OCI-LY1 (cell line): Measurements from ENCODE around the gene MYCBP.

Experiments
- H2AFZ ChIP-seq: fragments of 200-600 bp; sonication (generic), shearing (Covaris generic); 2 replicates; pipeline ENCODE4 v1.6.0; 2014; ENCODE audit warnings: antibody characterized with exemption, mild to moderate bottlenecking, low read length
- H3F3A ChIP-seq: fragments of 200-600 bp; sonication (generic), shearing (Covaris generic); 2 replicates; pipeline ENCODE4 v1.6.0; 2014; ENCODE audit warnings: mild to moderate bottlenecking, antibody characterized with exemption, low read length, moderate library complexity; ENCODE audit not compliant: insufficient read depth
- H3K27ac ChIP-seq: fragments of 200-600 bp; sonication (generic); 2 replicates; pipeline ENCODE4 v1.5.1; 2014; ENCODE audit warnings: low read length, mixed run types, mild to moderate bottlenecking, low read depth; ENCODE audit not compliant: poor library complexity, severe bottlenecking
- H3K27me3 ChIP-seq: fragments of 200-600 bp; sonication (generic); 2 replicates; pipeline ENCODE4 v1.6.0; 2014; ENCODE audit warnings: antibody characterized with exemption, mild to moderate bottlenecking, low read length, moderate library complexity; ENCODE audit not compliant: insufficient read depth
- H3K36me3 ChIP-seq: fragments of 200-600 bp; sonication (generic); 2 replicates; pipeline ENCODE4 v1.6.1; 2014; ENCODE audit warnings: mild to moderate bottlenecking, antibody characterized with exemption, low read length, moderate library complexity, mixed read lengths; ENCODE audit not compliant: insufficient read depth
- H3K4me1 ChIP-seq: fragments of 200-600 bp; sonication (generic); 2 replicates; pipeline ENCODE4 v1.5.1; 2014; ENCODE audit warnings: mild to moderate bottlenecking, low read length, moderate library complexity; ENCODE audit not compliant: insufficient read depth, severe bottlenecking
- H3K4me2 ChIP-seq: fragments of 200-600 bp; sonication (generic), shearing (Covaris generic); 2 replicates; pipeline ENCODE4 v1.6.1; 2014; ENCODE audit warnings: low read length
- H3K4me3 ChIP-seq: fragments of 200-600 bp; sonication (generic); 2 replicates; pipeline ENCODE4 v1.5.1; 2014; ENCODE audit warnings: low read length, low read depth, mild to moderate bottlenecking, mixed read lengths; ENCODE audit not compliant: poor library complexity, severe bottlenecking
- H3K79me2 ChIP-seq: fragments of 200-600 bp; shearing (Covaris generic); 2 replicates; pipeline ENCODE4 v1.6.1; 2016; ENCODE audit warnings: mixed run types, low read length, mixed read lengths; ENCODE audit not compliant: insufficient read depth
- H3K9ac ChIP-seq: fragments of 200-600 bp; sonication (generic), shearing (Covaris generic); 2 replicates; pipeline ENCODE4 v1.6.1; 2014; ENCODE audit warnings: mild to moderate bottlenecking, low read length, mixed read lengths
- H3K9me2 ChIP-seq: fragments of 200-600 bp; sonication (generic), shearing (Covaris generic); 2 replicates; pipeline ENCODE4 v1.6.1; 2014; ENCODE audit warnings: low read depth, mild to moderate bottlenecking, low read length, mixed read lengths
- H3K9me3 ChIP-seq: fragments of 200-600 bp; shearing (Covaris generic); 2 replicates; pipeline ENCODE4 v1.6.1; 2014; ENCODE audit warnings: low read length, mixed read lengths
- H4K20me1 ChIP-seq: fragments of 200-600 bp; sonication (generic), shearing (Covaris generic); 2 replicates; pipeline ENCODE4 v1.6.0; 2016; ENCODE audit warnings: mild to moderate bottlenecking, low read length; ENCODE audit not compliant: insufficient read depth
- EZH2 ChIP-seq: fragments of 200-600 bp; sonication (generic), shearing (Covaris generic); IDR thresholded peaks from 2 replicates; pipeline ENCODE4 v1.8.0; 2017; ENCODE audit warnings: borderline replicate concordance, mixed run types, mild to moderate bottlenecking, antibody characterized with exemption, low read length, moderate library complexity, mixed read lengths
- TF ChIP-seq, protein P1 (sequence below): fragments of 200-600 bp; sonication (generic), shearing (Covaris generic); IDR thresholded peaks from 2 replicates; pipeline ENCODE4 v1.5.1; 2017; ENCODE audit warnings: mild to moderate bottlenecking, antibody characterized with exemption, low read length, moderate library complexity, mixed read lengths

Gene MYCBP

DNA sequence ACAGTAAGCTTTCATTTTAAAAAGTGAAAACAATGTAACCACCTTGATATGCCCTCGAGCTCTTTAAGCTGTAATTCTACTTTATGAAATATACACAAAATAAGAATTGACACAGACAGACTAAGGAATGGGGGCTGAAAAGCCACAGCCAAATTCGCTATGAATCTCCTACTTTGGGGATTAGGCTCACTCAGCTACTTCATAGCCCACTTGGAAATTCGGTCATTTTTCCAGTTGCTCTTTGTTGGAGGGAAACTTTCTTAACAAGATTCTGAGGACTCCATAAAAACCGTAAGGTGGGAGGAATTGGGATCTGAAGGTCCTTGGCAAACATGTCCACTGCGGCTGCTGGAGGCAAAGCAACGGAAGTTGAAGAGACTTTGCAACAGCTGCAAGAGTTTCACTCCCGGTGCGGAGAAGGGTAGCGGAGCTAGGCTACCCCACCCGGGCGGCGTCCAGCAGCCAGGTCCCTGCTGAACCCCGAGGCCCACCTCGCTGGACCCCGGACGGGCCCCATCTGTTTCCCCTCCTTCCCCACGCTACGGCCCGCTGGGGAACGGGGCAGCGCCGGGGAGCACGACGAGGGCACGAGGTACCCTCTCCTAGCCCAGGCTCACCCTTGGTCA, 634 bp downstream of the MYCBP start:
- no peak overlapping the region for H3K27ac ChIP-seq
- H3K4me1 ChIP-seq = peaks cover 24% of the 10 kb centered on the region
- H3K9ac ChIP-seq = peak overlapping the region; percentile 85
- H3F3A ChIP-seq = no peaks in the 10 kb centered on the region
- no peaks in the 10 kb centered on the region for H3K9me3 ChIP-seq
- TF ChIP-seq EZH2 = no peak
- TF ChIP-seq, protein P1, sequence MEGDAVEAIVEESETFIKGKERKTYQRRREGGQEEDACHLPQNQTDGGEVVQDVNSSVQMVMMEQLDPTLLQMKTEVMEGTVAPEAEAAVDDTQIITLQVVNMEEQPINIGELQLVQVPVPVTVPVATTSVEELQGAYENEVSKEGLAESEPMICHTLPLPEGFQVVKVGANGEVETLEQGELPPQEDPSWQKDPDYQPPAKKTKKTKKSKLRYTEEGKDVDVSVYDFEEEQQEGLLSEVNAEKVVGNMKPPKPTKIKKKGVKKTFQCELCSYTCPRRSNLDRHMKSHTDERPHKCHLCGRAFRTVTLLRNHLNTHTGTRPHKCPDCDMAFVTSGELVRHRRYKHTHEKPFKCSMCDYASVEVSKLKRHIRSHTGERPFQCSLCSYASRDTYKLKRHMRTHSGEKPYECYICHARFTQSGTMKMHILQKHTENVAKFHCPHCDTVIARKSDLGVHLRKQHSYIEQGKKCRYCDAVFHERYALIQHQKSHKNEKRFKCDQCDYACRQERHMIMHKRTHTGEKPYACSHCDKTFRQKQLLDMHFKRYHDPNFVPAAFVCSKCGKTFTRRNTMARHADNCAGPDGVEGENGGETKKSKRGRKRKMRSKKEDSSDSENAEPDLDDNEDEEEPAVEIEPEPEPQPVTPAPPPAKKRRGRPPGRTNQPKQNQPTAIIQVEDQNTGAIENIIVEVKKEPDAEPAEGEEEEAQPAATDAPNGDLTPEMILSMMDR = no peak
- H3K9me2 ChIP-seq = no peaks in the 10 kb centered on the region
- no peaks in the 10 kb centered on the region for H4K20me1 ChIP-seq
- no peak overlapping the region for H2AFZ ChIP-seq
- H3K36me3 ChIP-seq = peaks cover 4% of the 10 kb centered on the region; the same call in 1 of the 2 replicates
- H3K79me2 ChIP-seq = peaks cover 7% of the 10 kb centered on the region; the same call in 1 of the 2 replicates
- peak overlapping the region; percentile 88 for H3K4me3 ChIP-seq
- H3K4me2 ChIP-seq = peak overlapping the region; percentile 99
- H3K27me3 ChIP-seq = no peaks in the 10 kb centered on the region

DNA sequence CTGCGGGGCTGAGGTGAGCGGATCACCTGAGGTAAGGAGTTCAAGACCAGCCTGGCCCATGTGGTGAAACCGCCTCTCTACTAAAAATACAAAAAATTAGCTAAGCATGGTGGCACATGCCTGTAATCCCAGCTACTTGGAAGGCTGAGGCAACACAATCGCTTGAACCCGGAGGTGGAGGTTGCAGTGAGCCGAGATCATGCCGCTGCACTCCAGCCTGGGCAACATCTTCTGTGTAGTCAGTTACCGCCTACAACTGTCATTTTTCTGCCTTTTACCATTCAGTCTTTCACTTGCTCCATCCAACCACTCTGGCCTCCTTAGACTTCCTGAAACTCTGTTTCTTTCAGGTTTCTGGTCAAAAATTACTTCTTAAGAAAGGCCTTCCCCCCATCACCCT, 2.2 kb downstream of the MYCBP start:
- Histone ChIP-seq H3F3A (no peaks in the 10 kb centered on the region), H3K79me2 (peaks cover 8% of the 10 kb centered on the region; the same call in 1 of the 2 replicates), H4K20me1 (no peaks in the 10 kb centered on the region), H3K9me2 (no peaks in the 10 kb centered on the region), H2AFZ (no peak overlapping the region), H3K4me1 (peaks cover 24% of the 10 kb centered on the region), H3K27me3 (no peaks in the 10 kb centered on the region), H3K36me3 (peaks cover 10% of the 10 kb centered on the region; the same call in 1 of the 2 replicates), H3K4me3 (no peak overlapping the region), H3K4me2 (no peak overlapping the region), H3K9ac (no peak overlapping the region), H3K9me3 (no peaks in the 10 kb centered on the region), H3K27ac (no peak overlapping the region)
- no peak for TF ChIP-seq EZH2
- TF ChIP-seq, protein P1 = no peak

DNA sequence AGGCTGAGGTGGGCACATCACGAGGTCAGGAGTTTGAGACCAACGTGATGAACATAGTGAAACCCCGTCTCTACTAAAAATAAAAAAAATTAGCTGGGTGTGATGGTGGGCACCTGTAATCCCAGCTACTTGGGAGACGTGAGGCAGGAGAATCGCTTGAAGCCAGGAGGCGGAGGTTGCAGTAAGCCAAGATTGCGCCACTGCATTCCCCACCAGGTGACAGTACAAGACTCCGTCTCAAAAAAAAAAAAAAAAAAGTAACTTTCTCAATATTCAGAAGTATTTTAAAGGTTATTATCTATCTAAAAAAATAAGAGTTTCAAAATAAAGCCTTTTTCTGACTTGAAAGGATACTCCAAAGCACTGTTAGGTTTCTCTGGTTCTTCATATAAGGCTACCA, 5.9 kb downstream of the MYCBP start:
- H3K27me3 ChIP-seq = no peaks in the 10 kb centered on the region
- no peak overlapping the region for H3K9ac ChIP-seq
- peaks cover 28% of the 10 kb centered on the region; the same call in 1 of the 2 replicates for H3K36me3 ChIP-seq
- no peaks in the 10 kb centered on the region for H4K20me1 ChIP-seq
- H3K27ac ChIP-seq = no peak overlapping the region
- H3K4me1 ChIP-seq = peaks cover 8% of the 10 kb centered on the region
- no peak overlapping the region for H2AFZ ChIP-seq
- TF ChIP-seq, protein P1 = no peak
- TF ChIP-seq EZH2 = no peak
- H3K79me2 ChIP-seq = peaks cover 4% of the 10 kb centered on the region; the same call in 1 of the 2 replicates
- peaks cover 3% of the 10 kb centered on the region; the same call in 1 of the 2 replicates for H3F3A ChIP-seq
- no peaks in the 10 kb centered on the region for H3K9me2 ChIP-seq
- H3K4me3 ChIP-seq = no peak overlapping the region
- no peak overlapping the region for H3K4me2 ChIP-seq
- no peaks in the 10 kb centered on the region for H3K9me3 ChIP-seq
